Dedifferentiated amniotic fluid mesenchymal stem cell (primary cell): ENCODE data around the gene CLDND2.
A peak's percentile ranks its signal among the peaks of the same experiment; 100 is the strongest.

Experiments
- DNase-seq: peaks from one replicate; pipeline ENCODE4 v3.0.0-alpha.2; 2016; ENCODE audit errors: extremely low spot score

CLDND2 gene

GRCh38 chr19:51382004-51382403, 13.2 kb upstream of the CLDND2 start:
- DNase-seq = no peak

- no peak for DNase-seq
These were observed 11.6 kb upstream of the CLDND2 start for GRCh38 chr19:51380379-51380778.

GRCh38 chr19:51377422-51377821, 8.6 kb upstream of the CLDND2 start:
- no peak for DNase-seq

- no peak for DNase-seq
These were observed 6.9 kb upstream of the CLDND2 start for GRCh38 chr19:51375504-51376221.

GRCh38 chr19:51372649-51373504, 4.1 kb upstream of the CLDND2 start, which contains the start of gene NKG7:
TSS of gene NKG7 (minus strand) at chr19:51372654. CDS start at chr19:51372535, 119 bp downstream.
- no peak for DNase-seq

- no peak for DNase-seq
These were observed 3.3 kb upstream of the CLDND2 start for GRCh38 chr19:51372021-51372648.

- DNase-seq = no peak
These were observed 2.4 kb upstream of the CLDND2 start for GRCh38 chr19:51371186-51371690.

GRCh38 chr19:51370230-51370629, 1.4 kb upstream of the CLDND2 start:
- no peak for DNase-seq

- peak; percentile 98 for DNase-seq
These were observed 1.0 kb downstream of the CLDND2 start for GRCh38 chr19:51367565-51368365.

GRCh38 chr19:51367255-51367564, 1.6 kb downstream of the CLDND2 start:
- no peak for DNase-seq

GRCh38 chr19:51366389-51367254, 2.2 kb downstream of the CLDND2 start:
- DNase-seq = peak; percentile 97

- DNase-seq = no peak
These were observed 2.8 kb downstream of the CLDND2 start, which contains the start of gene ETFB for GRCh38 chr19:51365965-51366388. TSS of gene ETFB (minus strand) at chr19:51366388. CDS start at chr19:51366326, 62 bp downstream.

- peak; percentile 22 for DNase-seq
These were observed 3.4 kb downstream of the CLDND2 start for GRCh38 chr19:51365211-51365964.

GRCh38 chr19:51364200-51365106, 4.3 kb downstream of the CLDND2 start:
- no peak for DNase-seq

- no peak for DNase-seq
These were observed 7.6 kb downstream of the CLDND2 start for GRCh38 chr19:51361239-51361638.

GRCh38 chr19:51359294-51359693, 9.5 kb downstream of the CLDND2 start:
- peak; percentile 75 for DNase-seq

- no peak for DNase-seq
These were observed 10.9 kb downstream of the CLDND2 start for GRCh38 chr19:51357952-51358351.

GRCh38 chr19:51356159-51356801, 12.5 kb downstream of the CLDND2 start:
- DNase-seq = no peak
